Mesothelial cell of epicardium (in vitro differentiated cells): ENCODE measurements around the gene CABP7. TPM values are rescaled to one million over a fixed set of nuclear protein-coding genes. Genes with fewer than 3 reads are reported as not detected.

Experiments
- DNase-seq, 2 experiments: peaks; one replicate each; pipeline ENCODE4 v3.0.0; 2021; ENCODE audit warnings: low spot score in 2 of 2; ENCODE audit not compliant: unreplicated experiment in 2 of 2
- H3K27ac Mint-ChIP-seq: 2 replicates; pipeline ENCODE4 v1.8.0; 2021; ENCODE audit warnings: mixed read lengths
- H3K27me3 Mint-ChIP-seq: 2 replicates; pipeline ENCODE4 v1.8.0; 2021; ENCODE audit warnings: low read depth, mixed read lengths
- H3K36me3 Mint-ChIP-seq: 2 replicates; pipeline ENCODE4 v1.8.0; 2021; ENCODE audit warnings: mixed read lengths
- H3K4me1 Mint-ChIP-seq: 2 replicates; pipeline ENCODE4 v1.8.0; 2021; ENCODE audit warnings: mixed read lengths
- H3K4me3 Mint-ChIP-seq: 2 replicates; pipeline ENCODE4 v1.8.0; 2021; ENCODE audit warnings: mild to moderate bottlenecking, moderate library complexity, mixed read lengths
- H3K9me3 Mint-ChIP-seq: 2 replicates; pipeline ENCODE4 v1.8.0; 2021; ENCODE audit warnings: mixed read lengths
- CTCF ChIP-seq: fragments of 200-600 bp; sonication (generic); IDR thresholded peaks from one replicate; pipeline ENCODE4 v1.5.0; 2021; ENCODE audit warnings: antibody characterized with exemption; ENCODE audit not compliant: unreplicated experiment
- total RNA-seq: library from RNA; stranded (reverse); gene quantifications from 3 replicates; pipeline ENCODE4 v1.2.1, GENCODE V29; 2021

The CABP7 gene
- total RNA-seq, 1 donor from 2014 or later: not detected

DNA sequence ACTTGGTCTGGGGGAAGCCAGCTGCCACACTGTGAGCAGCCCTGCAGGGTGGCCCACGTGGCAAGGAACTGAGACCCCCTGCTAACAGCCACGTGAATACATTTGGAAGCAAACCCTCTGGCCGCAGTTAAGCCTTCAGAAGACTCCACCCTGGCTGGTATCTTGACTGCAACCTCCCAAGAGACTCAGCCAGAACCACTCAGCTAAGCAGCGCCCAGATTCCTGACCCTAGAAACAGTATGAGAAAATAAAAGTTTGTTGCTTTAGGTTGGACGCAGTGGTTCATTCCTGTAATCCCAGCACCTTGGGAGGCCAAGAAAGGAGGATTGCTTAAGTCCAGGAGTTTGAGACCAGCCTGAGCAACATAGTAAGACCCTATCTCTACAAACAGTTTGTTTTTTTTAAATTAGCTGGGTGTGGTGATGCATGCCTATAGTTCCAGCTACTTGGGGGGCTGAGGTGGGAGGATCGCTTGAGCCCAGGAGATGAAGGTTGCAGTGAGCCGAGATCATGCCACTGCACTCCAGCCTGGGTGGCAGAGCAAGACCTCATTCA is 38.3 kb downstream of the CABP7 start:
- DNase-seq: no peak
- no peaks in the 10 kb centered on the region for H3K4me1 Mint-ChIP-seq
- TF ChIP-seq CTCF: no peak
- no peaks in the 10 kb centered on the region for H3K9me3 Mint-ChIP-seq
- H3K36me3 Mint-ChIP-seq: no peaks in the 10 kb centered on the region
- no peak overlapping the region for H3K27ac Mint-ChIP-seq
- no peaks in the 10 kb centered on the region for H3K27me3 Mint-ChIP-seq
- H3K4me3 Mint-ChIP-seq: no peak overlapping the region

DNA sequence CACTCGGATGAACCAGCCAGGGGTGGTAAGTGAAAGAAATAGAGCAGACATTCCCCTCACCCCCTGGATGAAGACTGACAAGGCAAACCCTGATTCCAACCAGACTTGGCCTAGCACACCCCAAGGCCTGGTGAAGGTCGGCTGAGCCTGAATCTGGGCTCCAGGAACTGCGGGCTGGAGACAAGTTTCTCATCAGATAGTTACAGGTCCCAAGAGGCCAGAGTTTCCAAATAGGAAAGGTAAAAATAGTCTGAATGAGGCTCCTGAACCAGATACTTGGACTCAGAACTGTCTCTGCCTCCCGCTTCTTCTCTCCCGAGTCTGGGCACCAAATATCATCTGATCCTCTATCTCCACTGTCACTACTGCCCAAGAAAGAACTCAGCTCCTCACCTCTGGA is 39.2 kb downstream of the CABP7 start:
- Mint-ChIP-seq H3K36me3 (no peaks in the 10 kb centered on the region), H3K4me1 (no peaks in the 10 kb centered on the region), H3K4me3 (no peak overlapping the region), H3K27ac (no peak overlapping the region), H3K27me3 (no peaks in the 10 kb centered on the region), H3K9me3 (no peaks in the 10 kb centered on the region)
- no peak for TF ChIP-seq CTCF
- DNase-seq: no peak

GRCh38 chr22:29762263-29762662 is 42.5 kb downstream of the CABP7 start:
- DNase-seq: no peak
- Mint-ChIP-seq H3K27me3 (no peaks in the 10 kb centered on the region), H3K36me3 (no peaks in the 10 kb centered on the region), H3K4me3 (no peak overlapping the region), H3K9me3 (no peaks in the 10 kb centered on the region), H3K27ac (no peak overlapping the region), H3K4me1 (peaks cover 11% of the 10 kb centered on the region)
- no peak for TF ChIP-seq CTCF

DNA sequence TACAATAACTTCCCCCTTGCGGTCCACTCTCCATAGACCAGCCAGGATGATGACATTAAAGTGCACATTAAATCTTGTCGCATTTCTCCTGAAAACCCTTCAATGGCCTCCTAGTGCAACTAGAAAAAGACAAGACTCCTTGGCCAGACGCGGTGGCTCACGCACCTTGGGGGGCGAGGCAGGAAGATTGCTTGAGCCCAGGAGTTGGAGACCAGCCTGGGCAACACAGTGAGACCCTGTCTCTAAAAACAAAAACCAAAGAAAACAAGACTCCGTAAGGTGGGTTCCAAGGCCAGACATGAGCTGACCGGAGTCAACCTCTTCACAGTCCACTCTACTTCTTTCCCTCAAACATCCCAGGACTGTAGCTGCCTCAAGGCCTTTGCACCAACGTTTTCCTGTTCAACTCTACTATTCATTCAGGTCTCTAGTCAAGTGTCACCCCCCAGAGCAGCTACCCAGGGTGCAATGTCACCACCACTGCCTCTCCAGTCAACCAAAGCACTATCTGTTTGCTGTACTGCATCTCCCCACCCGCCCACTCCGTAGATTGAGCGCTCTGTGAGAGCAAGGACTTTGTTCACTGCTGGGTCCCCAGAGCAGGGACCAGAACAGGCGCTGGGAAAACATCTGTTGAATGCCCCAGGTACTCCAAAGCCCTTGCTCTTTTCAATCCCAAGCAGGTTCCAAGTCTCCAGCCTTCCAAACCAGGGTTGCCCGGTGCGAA is 46.3 kb downstream of the CABP7 start:
- peak overlapping the region; percentile 99 for H3K27ac Mint-ChIP-seq
- DNase-seq: peak in 1 of 2 experiments; percentile 40
- H3K9me3 Mint-ChIP-seq: no peaks in the 10 kb centered on the region
- peaks cover 24% of the 10 kb centered on the region for H3K4me1 Mint-ChIP-seq
- H3K36me3 Mint-ChIP-seq: peaks cover 14% of the 10 kb centered on the region
- TF ChIP-seq CTCF: no peak
- peak overlapping the region; percentile 100 for H3K4me3 Mint-ChIP-seq
- H3K27me3 Mint-ChIP-seq: no peaks in the 10 kb centered on the region

DNA sequence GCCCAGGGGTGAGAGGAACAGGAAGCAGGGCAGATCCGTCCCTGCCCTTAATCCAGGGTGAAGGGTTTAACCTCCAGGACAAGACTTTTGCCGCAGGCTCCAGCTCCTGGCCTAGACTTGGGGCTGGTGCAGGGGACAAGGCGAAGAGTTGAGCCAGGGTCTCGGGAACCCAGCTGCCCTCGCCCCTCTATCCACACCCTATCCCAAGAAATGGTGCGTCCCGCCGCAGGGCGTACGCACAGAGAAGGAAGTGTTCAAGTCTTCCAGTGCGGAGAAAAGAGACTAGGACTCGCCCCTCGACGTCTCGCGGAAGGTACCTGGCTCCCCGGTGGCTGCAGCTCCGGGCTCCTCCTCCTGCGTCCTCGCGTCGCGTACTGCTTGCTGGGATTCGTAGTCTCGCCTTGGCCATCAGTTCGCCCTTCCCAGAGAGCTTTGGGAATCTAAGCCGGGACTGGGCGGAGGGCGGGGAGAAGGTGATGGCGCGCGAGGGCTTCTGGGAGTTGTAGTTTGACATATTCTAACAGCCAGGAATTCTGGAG is 46.9 kb downstream of the CABP7 start, which contains the start of gene ZMAT5:
TSS of gene ZMAT5 (minus strand) at position 376 of the 539 bp plus-strand sequence. CDS start 18,463 bp downstream, outside the sequence.
- Mint-ChIP-seq H3K36me3 (peaks cover 15% of the 10 kb centered on the region), H3K4me1 (peaks cover 24% of the 10 kb centered on the region), H3K9me3 (no peaks in the 10 kb centered on the region), H3K27ac (peak within 1 kb of the TSS; percentile 99), H3K4me3 (peak within 1 kb of the TSS; percentile 100), H3K27me3 (no peaks in the 10 kb centered on the region)
- DNase-seq: peak; percentile 89 to 91
- TF ChIP-seq CTCF: no peak
